Tibial nerve (tissue), 4 donors: ENCODE data around the gene PRPF6. TPM values are rescaled to one million over a fixed set of nuclear protein-coding genes. Genes with fewer than 3 reads are reported as not detected.
A peak's percentile ranks its signal among the peaks of the same experiment; 100 is the strongest.

Source experiments
- DNase-seq, 2 donors: peaks; one replicate each; pipeline ENCODE4 v3.0.0-alpha.2; 2019; ENCODE audit warnings: low spot score in 2 of 2
- H3K27ac ChIP-seq, 4 donors: fragments of 200-600 bp; sonication (generic) in 3 of 4; one replicate each; pipeline ENCODE4 v1.5.1; 2017 to 2019; ENCODE audit warnings: mild to moderate bottlenecking in 1 of 4
- H3K27me3 ChIP-seq, 2 donors: fragments of 200-600 bp; sonication (generic) in 1 of 2; one replicate each; pipeline versions ENCODE4 v1.5.1 to v1.6.0; 2017 to 2019
- H3K36me3 ChIP-seq, 3 donors: fragments of 200-600 bp; sonication (generic); one replicate each; pipeline ENCODE4 v1.5.1; 2018 to 2019
- H3K4me1 ChIP-seq, 4 donors: fragments of 200-600 bp; sonication (generic) in 3 of 4; one replicate each; pipeline ENCODE4 v1.5.1; 2017 to 2019
- H3K4me3 ChIP-seq, 4 donors: fragments of 200-600 bp; sonication (generic) in 3 of 4; one replicate each; pipeline ENCODE4 v1.5.1; 2017 to 2019; ENCODE audit warnings: mild to moderate bottlenecking in 1 of 4, moderate library complexity in 1 of 4
- H3K9me3 ChIP-seq, 4 donors: fragments of 200-600 bp; sonication (generic) in 3 of 4; one replicate each; pipeline ENCODE4 v1.5.1; 2017 to 2019
- CTCF ChIP-seq, 5 experiments: fragments of 200-600 bp in 3 of 5; fragments of 450-650 bp in 2 of 5; sonication (generic) in 3 of 5; IDR thresholded peaks; one replicate each; pipeline ENCODE4 v1.5.1; 2016 to 2019; ENCODE audit warnings: antibody characterized with exemption in 5 of 5, mild to moderate bottlenecking in 3 of 5, moderate library complexity in 2 of 5
- EP300 ChIP-seq, 2 donors: sonication (generic); formaldehyde crosslinking; IDR thresholded peaks; one replicate each; pipeline ENCODE4 v1.6.1; 2017; ENCODE audit warnings: antibody characterized with exemption in 2 of 2, mild to moderate bottlenecking in 1 of 2
- POLR2A ChIP-seq, 2 donors: fragments of 450-650 bp; IDR thresholded peaks; one replicate each; pipeline ENCODE4 v1.6.1; 2017; ENCODE audit warnings: antibody characterized with exemption in 2 of 2, mild to moderate bottlenecking in 2 of 2, moderate library complexity in 2 of 2
- WGBS, 2 donors: methylation state at CpG; one replicate each; pipeline ENCODE4 v1.1.5; 2018; 5-methylcytosine and 5-hydroxymethylcytosine counted together
- total RNA-seq, 4 donors: library from RNA; depleted of rRNA; stranded (reverse); fragments of >200 nt; gene quantifications; one replicate each; pipeline ENCODE4 v1.1.0, GENCODE V29; 2016

Gene PRPF6
- total RNA-seq, 4 donors from 2014 or later, result 70.5 to 77.0 (median 73.8) TPM

- Histone ChIP-seq H3K27ac (peak overlapping the region in 2 of 4 donors; percentile 64 to 65), H3K27me3 (no peaks in the 10 kb centered on the region), H3K4me1 (peaks cover 0 to 28% (median 8%) of the 10 kb centered on the region in 4 donors), H3K9me3 (no peaks in the 10 kb centered on the region), H3K36me3 (peaks cover 0 to 91% (median 18%) of the 10 kb centered on the region in 3 donors), H3K4me3 (no peak overlapping the region)
- no peak for TF ChIP-seq POLR2A (IDR thresholded peaks at IDR 0.05)
- no peak for TF ChIP-seq EP300 (IDR thresholded peaks at IDR 0.05)
- TF ChIP-seq CTCF (IDR thresholded peaks at IDR 0.05), result no peak
- WGBS, 2 donors, result 83 to 84% methylated on average over 35 to 48 of the region's 58 CpGs
- no peak for DNase-seq
Measured at GRCh38 chr20:63940472-63941266, 40.3 kb upstream of the PRPF6 start.

- Histone ChIP-seq H3K4me1 (peaks cover 0 to 28% (median 8%) of the 10 kb centered on the region in 4 donors), H3K27ac (peak overlapping the region in 3 of 4 donors; percentile 56 to 65 (median 64)), H3K36me3 (peaks cover 0 to 91% (median 18%) of the 10 kb centered on the region in 3 donors), H3K4me3 (no peak overlapping the region), H3K9me3 (no peaks in the 10 kb centered on the region), H3K27me3 (no peaks in the 10 kb centered on the region)
- TF ChIP-seq EP300 (IDR thresholded peaks at IDR 0.05), result no peak
- TF ChIP-seq CTCF (IDR thresholded peaks at IDR 0.05), result no peak
- WGBS, 2 donors, result 64 to 71% methylated on average over 33 to 35 of the region's 39 CpGs
- DNase-seq, result no peak
Measured at GRCh38 chr20:63941282-63942081, 39.5 kb upstream of the PRPF6 start.

GRCh38 chr20:63942250-63942951, 38.5 kb upstream of the PRPF6 start:
- WGBS, 2 donors, result 48 to 51% methylated on average over 30 of the region's 30 CpGs
- TF ChIP-seq CTCF (IDR thresholded peaks at IDR 0.05), result no peak
- peak in 1 of 2 donors; percentile 6 for TF ChIP-seq EP300 (IDR thresholded peaks at IDR 0.05)
- H3K4me1 ChIP-seq, result peaks cover 0 to 32% (median 10%) of the 10 kb centered on the region in 4 donors
- peak overlapping the region in 3 of 4 donors; percentile 2 to 58 (median 52) for H3K27ac ChIP-seq
- no peak overlapping the region for H3K4me3 ChIP-seq
- H3K36me3 ChIP-seq, result peaks cover 0 to 85% (median 18%) of the 10 kb centered on the region in 3 donors
- no peaks in the 10 kb centered on the region for H3K9me3 ChIP-seq
- DNase-seq, result no peak
- no peaks in the 10 kb centered on the region for H3K27me3 ChIP-seq

GRCh38 chr20:63942969-63943807, 37.7 kb upstream of the PRPF6 start:
- TF ChIP-seq EP300 (IDR thresholded peaks at IDR 0.05), result no peak
- H3K27ac ChIP-seq, result peak overlapping the region in 3 of 4 donors; percentile 2 to 58 (median 52)
- peaks cover 0 to 77% (median 18%) of the 10 kb centered on the region in 3 donors for H3K36me3 ChIP-seq
- 87% methylated on average over 12 to 19 of the region's 19 CpGs for WGBS, 2 donors
- H3K27me3 ChIP-seq, result no peaks in the 10 kb centered on the region
- DNase-seq, result no peak
- no peak overlapping the region for H3K4me3 ChIP-seq
- peaks cover 0 to 40% (median 18%) of the 10 kb centered on the region in 4 donors for H3K4me1 ChIP-seq
- no peaks in the 10 kb centered on the region for H3K9me3 ChIP-seq

DNA sequence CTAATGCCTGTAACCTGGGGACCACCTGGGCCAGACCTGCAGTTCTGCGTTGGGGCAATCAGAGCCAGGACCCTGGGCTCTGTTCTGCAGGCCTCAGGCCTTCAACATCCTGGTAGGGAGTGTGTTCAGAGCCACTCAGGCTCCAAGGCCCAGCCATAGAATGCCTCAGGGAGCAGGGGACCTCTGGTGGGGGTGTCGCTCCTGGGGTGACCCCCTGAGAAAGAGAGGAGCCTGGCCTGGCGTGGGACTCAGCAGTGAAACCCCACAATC, 37.2 kb upstream of the PRPF6 start:
- Histone ChIP-seq H3K9me3 (no peaks in the 10 kb centered on the region), H3K27ac (peak overlapping the region in 1 of 4 donors; percentile 58), H3K4me1 (peaks cover 0 to 45% (median 22%) of the 10 kb centered on the region in 4 donors), H3K4me3 (no peak overlapping the region), H3K27me3 (no peaks in the 10 kb centered on the region), H3K36me3 (peaks cover 0 to 72% (median 18%) of the 10 kb centered on the region in 3 donors)
- no peak for TF ChIP-seq EP300 (IDR thresholded peaks at IDR 0.05)
- TF ChIP-seq CTCF (IDR thresholded peaks at IDR 0.05), result no peak
- no peak for TF ChIP-seq POLR2A (IDR thresholded peaks at IDR 0.05)
- DNase-seq, result no peak
- 89 to 100% methylated on average over 3 of the region's 3 CpGs for WGBS, 2 donors
